Measurements from ENCODE around the gene LDLRAD2.

- TF ChIP-seq EGR1 (IDR thresholded peaks at IDR 0.05; ENCODE audit: low read depth) (no peak), ZNF274 (IDR thresholded peaks at IDR 0.05; ENCODE audit: low read depth, low read length) (no peak), ATF3 (IDR thresholded peaks at IDR 0.05) (no peak), CTCF (IDR thresholded peaks at IDR 0.05 in 2 of 3, conservative IDR thresholded peaks at IDR 0.05 in 1 of 3; ENCODE audit: borderline replicate concordance in 1 of 3, insufficient read depth in 1 of 3, low read depth in 2 of 3, low read length in 2 of 3) (no peak), ZFX (IDR thresholded peaks at IDR 0.05) (no peak), REST (IDR thresholded peaks at IDR 0.05; ENCODE audit: low read depth) (no peak), YY1 (IDR thresholded peaks at IDR 0.05; ENCODE audit: extremely low read depth, insufficient replicate concordance, low read depth, low read length) (no peak)
Observed at GRCh38 chr1:21811875-21812305, at the start of gene LDLRAD2.

Measured in HCT116 (cell line).